HuH-7 (cell line): ENCODE data around the gene FAM120B.
"Not testable (repeated sequence)": the region's sequence is repeated elsewhere in the genome, so short reads cannot be mapped to it uniquely, and the experiment has no call there.

Source experiments
- DNase-seq: peaks from one replicate; pipeline ENCODE4 v3.0.0; 2011; ENCODE audit warnings: low spot score

FAM120B gene, protein sequence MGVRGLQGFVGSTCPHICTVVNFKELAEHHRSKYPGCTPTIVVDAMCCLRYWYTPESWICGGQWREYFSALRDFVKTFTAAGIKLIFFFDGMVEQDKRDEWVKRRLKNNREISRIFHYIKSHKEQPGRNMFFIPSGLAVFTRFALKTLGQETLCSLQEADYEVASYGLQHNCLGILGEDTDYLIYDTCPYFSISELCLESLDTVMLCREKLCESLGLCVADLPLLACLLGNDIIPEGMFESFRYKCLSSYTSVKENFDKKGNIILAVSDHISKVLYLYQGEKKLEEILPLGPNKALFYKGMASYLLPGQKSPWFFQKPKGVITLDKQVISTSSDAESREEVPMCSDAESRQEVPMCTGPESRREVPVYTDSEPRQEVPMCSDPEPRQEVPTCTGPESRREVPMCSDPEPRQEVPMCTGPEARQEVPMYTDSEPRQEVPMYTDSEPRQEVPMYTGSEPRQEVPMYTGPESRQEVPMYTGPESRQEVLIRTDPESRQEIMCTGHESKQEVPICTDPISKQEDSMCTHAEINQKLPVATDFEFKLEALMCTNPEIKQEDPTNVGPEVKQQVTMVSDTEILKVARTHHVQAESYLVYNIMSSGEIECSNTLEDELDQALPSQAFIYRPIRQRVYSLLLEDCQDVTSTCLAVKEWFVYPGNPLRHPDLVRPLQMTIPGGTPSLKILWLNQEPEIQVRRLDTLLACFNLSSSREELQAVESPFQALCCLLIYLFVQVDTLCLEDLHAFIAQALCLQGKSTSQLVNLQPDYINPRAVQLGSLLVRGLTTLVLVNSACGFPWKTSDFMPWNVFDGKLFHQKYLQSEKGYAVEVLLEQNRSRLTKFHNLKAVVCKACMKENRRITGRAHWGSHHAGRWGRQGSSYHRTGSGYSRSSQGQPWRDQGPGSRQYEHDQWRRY

DNA sequence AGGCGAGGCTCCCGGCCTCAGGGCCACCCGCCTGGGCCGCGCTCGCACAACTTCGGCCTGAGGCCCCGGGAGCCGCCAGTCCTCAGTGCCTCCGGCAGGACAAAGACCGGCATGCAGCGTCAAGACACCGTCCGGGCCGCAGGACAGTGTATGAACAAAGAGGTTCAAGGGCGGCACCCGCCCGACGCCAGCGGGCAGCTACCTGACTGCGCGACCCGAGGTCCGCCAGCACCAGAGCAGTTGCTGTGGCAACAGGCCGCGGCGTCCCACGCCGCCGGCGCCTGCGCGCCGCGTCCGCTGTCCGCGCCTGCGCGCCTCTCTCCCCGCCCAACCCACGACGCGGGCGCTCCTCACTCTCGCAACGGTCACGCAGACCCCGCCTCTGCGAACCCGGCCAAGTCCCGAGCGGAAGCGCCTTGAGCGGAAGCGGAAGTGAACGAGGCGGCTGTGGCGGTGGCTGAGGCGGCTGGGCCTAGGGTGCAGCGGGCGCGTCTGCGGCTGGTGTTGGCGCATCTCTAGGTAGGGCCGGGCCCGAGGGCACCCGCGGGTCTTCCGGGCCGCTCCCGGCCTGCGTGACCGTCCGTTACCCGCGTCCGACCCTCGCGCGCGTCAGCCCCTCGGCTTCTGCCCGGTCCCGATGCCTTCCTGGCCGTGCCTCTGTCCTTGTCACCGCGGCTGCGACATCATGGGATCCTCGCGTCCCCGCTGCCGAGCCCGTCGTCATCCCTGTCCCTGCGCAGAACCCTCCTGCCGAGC, at the start of gene FAM120B:
Gene FAM120B, plus strand, starts transcription at position 435 of the 756 bp plus-strand sequence. CDS start 10,633 bp downstream, outside the sequence.
- DNase-seq = peak; percentile 97

DNA sequence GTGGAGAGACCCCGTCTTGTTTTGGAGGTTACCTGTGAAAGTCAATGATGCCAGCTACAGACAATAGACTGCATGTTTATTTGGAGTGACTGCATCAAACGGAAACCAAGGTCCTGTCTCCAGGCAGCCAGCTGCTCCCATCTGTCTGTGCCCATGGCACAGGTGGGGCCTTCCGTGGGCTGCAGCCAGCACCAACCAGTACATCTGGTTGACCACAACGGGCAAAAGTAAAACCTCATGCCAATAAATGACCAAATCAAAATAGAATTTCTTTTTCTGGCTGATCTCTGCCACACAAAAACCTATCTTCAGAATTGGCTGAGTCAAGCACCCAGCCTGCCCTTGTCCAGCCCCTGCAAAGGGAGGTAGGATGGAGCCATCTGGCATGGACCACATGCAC, 49.2 kb upstream of the FAM120B start:
- DNase-seq = no peak

GRCh38 chr6:170258407-170258806, 48.2 kb upstream of the FAM120B start:
- no peak for DNase-seq

GRCh38 chr6:170259278-170259677, 47.3 kb upstream of the FAM120B start:
- DNase-seq = no peak

GRCh38 chr6:170260686-170261085, 45.9 kb upstream of the FAM120B start:
- peak; percentile 73 for DNase-seq

DNA sequence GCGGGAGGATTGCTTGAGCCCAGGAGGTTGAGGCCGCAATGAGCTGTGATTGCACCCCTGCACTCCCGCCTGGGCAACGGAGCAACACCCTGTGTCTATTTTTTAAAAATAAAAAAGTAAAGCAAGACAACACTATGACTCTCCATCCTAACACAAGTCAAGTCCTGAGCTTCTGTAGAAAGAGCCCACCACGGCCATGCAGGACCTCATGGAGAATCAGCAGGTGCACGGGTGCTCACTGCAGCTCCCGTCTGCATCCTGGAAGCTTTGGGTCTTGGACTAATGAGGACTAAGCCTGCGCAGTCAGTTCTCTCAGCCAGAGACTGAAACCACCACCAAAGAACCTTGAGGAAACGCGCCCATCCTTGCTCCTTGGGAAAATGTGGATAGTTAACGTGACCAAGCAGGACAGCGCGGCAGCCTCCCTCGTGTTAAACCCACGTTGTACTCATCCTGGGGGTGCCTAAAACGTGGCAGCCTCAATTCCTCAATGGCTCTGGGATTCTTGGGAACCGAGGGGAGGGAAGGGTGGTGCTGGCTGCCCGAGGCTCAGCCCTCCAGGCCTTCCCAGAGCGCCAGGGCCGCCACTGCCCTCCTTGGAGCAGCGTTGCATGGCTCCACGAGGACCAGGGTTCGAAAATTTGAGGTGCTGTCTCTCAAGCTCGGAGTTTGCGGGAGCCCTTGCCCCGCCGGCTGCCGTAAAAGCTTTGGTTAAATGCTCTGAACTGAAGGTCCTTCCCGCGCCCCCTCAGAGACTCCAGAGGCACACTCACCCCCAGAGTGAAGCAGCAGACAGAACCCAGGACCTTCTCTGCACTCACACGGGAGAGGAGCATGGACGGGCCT, 44.7 kb upstream of the FAM120B start:
- no peak for DNase-seq

DNA sequence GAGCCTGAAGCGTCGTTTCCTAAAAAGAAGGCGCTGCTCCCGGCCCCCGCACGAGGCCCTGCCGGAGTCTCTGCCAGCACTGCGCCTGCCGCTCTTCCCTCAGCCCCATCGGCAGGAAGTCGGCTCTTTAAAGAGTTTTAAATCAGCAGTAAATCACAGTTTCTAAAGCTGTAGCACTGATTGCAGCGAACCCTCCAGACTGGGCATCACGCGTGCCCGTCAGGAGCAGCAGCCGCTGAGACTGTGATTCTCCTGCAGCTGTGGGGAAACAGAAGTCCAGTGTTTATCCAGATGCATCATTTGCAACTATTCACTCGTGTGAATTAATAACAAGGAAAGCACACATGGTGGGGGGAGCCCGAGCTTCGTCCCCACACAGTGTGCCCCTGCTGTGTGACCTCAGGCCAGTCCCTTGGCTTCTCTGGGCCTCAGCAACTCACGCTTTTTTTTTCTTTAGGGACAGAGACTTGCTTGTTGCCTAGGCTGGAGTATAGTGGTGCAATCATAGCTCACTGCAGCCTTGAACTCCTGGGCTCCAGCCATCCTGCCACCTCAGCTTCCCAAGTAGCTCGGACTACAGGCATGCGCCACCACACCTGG, 44.0 kb upstream of the FAM120B start:
- no peak for DNase-seq

DNA sequence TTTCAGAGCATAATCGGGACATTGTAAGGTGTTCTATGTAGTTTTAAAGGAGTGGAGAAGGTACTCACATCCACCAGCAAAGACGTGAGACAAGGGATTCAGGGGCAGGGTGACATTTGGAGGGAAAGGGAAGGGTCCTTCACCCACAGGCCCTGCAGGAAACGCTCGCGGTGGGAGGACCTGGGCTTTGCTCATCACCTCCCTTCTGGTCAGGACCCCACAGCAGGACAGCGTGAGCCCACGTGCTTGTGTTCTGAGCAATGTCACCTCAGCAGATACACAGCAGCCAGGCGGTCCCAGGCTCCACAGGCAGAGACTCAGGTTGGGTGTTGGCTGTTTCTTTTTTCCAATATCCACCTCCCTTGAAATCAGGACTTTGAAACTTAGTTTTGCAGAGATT, 43.1 kb upstream of the FAM120B start:
- DNase-seq = no peak

GRCh38 chr6:170264086-170264485, 42.5 kb upstream of the FAM120B start:
- no peak for DNase-seq

- DNase-seq = not testable (repeated sequence)
These were observed 41.9 kb upstream of the FAM120B start for GRCh38 chr6:170264644-170265043.

GRCh38 chr6:170265655-170266054, 40.9 kb upstream of the FAM120B start:
- peak; percentile 73 for DNase-seq

- no peak for DNase-seq
These were observed 40.3 kb upstream of the FAM120B start for GRCh38 chr6:170266061-170266825.

GRCh38 chr6:170267688-170268087, 38.9 kb upstream of the FAM120B start:
- DNase-seq = no peak

DNA sequence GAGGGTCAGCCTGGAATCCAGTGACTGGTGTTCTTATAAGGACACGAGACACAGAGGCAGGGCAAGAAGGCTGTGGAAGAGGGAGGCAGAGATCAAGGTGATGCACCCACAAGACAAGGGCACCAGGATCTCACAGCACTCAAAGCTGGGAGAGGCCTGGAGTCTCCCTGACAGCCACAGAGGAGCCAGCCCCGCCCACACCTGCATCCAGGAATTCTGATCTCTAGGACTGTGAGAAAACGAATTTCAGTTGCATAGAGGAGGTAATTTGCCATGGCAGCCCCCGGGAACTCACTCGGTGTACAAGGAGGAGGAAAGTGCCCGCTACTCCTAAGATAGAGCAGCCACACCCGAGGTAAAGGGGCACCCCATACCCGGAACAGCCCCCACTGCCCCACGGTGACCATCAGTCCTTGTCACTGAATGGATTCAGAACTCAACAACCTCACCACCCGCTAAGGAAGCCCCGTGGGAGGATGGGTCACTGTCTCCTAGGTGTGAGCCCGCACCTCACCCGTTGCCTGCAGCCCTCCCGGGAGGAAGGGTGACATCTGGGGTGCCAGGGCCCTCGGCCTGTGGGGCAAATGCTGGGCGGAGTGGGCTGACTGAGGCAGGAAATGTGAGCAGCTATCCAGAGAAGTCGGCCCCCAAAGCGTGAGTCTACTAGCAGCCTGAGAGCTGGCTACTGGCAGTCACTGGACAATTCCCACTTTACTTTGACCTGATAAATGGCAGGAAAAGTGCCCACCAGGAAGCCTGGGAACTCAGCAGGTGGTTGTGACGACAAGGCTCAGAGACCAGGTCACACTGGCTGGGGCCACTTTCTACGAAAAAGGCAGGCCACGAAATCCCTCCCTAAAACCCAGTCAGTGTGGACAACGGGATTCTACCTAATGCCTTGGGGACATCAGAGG, 38.1 kb upstream of the FAM120B start:
- no peak for DNase-seq

DNA sequence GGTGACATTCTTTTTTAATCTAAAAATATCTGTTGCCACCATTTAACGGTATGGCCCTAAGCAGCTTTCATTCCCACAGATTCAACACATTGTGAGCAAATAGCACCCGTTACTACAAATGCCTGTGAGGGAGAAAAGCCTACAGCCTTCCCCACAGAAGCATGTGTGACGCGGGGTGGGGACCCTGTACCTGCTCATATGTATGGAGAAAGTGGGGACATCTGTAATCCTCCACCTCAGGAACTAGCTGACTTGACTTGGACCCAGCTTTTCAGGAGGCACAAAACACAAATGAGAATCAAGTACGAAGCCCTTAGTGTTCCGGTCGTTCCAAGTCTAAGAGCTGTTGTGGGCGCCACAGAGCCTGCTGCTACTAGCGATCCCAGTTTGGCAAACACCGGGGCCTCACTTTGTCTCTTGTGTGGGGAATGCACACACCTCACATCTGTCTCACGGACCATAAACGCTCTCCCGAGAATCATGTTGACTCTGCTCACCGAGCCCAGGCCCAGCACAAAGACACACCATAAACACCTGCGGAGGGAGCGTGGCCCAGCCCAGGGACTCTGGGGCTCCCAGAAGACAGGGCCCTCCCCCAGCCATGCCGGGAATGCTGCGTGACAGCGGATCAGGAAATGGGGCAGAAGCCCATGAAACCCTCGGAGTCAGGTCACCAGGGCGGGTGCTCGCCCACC, 37.3 kb upstream of the FAM120B start:
- DNase-seq = no peak

DNA sequence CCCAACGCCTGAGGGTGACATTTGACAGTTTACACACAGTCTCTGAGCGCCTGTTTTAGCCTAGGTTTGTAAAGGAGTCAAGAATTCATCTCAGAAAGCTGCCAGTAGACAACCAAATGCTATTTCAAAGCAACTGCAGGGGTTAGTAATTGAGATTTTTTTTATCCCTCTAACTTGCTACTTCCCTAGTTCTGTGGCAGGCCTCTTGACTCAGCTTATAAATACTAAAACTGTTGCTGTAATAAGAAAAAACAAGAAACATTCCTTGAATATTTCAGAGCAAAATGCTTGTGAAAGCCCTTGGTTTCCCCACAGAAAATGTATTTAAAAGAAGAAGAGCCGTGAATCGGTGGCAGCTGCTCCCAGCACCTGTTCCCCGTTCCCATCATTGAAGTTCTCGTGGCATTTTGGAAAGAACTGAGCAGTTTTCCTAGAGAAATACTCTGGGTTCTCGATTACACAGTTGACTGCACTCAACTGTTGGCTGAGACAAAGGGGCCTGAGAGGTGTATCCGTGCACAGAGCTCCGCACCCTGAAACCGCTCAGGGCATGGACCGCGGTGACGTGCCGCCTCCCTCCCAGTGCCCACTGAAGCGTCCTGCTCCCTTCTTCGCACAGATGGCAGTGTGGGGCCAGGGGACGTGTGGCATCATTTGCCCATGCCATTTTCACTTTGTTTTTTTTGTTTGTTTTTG, 36.6 kb upstream of the FAM120B start:
- DNase-seq = no peak

DNA sequence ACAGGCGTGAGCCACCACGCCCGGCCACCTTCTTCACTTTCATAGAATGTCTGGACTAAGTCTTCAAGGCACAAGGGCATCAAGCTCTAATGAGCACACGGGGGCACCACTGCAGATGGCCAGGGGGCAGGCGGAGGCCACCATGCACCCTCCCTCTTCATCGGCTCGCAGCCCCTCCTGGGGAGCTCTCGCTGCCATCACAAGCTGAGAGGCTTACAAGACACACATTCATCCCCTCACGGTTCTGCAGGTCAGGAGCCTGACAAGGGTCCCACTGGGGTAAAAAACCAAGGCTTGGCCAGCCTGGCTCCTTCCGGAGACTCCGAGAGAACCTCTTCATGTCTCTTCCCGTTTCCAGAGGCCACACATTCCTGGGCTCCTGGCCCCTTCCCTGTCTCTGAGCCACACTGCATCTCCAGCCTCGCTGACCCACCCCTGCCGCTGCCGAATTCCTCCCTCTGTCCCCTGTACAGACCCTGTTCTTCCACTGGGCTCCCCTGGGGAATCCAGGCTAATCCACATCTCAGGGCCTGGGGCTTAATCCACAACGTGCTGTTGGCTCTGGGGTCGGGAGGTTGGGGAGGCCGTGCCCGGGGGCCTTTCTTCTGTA, 35.5 kb upstream of the FAM120B start:
- no peak for DNase-seq
